Astrocyte (in vitro differentiated cells and primary cell): ENCODE data around the gene ELMO2. TPM values are rescaled to one million over a fixed set of nuclear protein-coding genes. Genes with fewer than 3 reads are reported as not detected.

Experiments used
- DNase-seq: peaks from one replicate; pipeline ENCODE4 v3.0.0-alpha.2; 2010; ENCODE audit warnings: low read depth
- FAIRE-seq: peaks from 2 replicates; lab custom pipeline; 2011; peaks lifted over from hg19 to GRCh38; lab: Jason Lieb, UNC
- H2AFZ ChIP-seq: 2 replicates; pipeline ENCODE4 v1.6.0; 2012; ENCODE audit warnings: low read depth, low read length, inconsistent platforms
- H3K27ac ChIP-seq: 2 replicates; pipeline ENCODE4 v1.5.1; 2011; ENCODE audit warnings: low read depth, low read length, inconsistent platforms
- H3K27me3 ChIP-seq: 2 replicates; pipeline ENCODE4 v1.6.0; 2011; ENCODE audit warnings: low read length, inconsistent platforms; ENCODE audit not compliant: insufficient read depth
- H3K36me3 ChIP-seq: 2 replicates; pipeline ENCODE4 v1.5.1; 2011; ENCODE audit warnings: low read length, inconsistent platforms; ENCODE audit not compliant: insufficient read depth
- H3K4me1 ChIP-seq: 2 replicates; pipeline ENCODE4 v1.5.1; 2011; ENCODE audit warnings: low read length, inconsistent platforms; ENCODE audit not compliant: insufficient read depth
- H3K4me2 ChIP-seq: 2 replicates; pipeline ENCODE4 v1.6.0; 2012; ENCODE audit warnings: low read length, inconsistent platforms
- H3K4me3 ChIP-seq: 2 replicates; pipeline ENCODE4 v1.5.1; 2011; ENCODE audit warnings: low read depth, mild to moderate bottlenecking, low read length, inconsistent platforms; ENCODE audit not compliant: insufficient read depth
- H3K79me2 ChIP-seq: 2 replicates; pipeline ENCODE4 v1.6.0; 2012; ENCODE audit warnings: mild to moderate bottlenecking, low read length, inconsistent platforms; ENCODE audit not compliant: insufficient read depth
- H3K9ac ChIP-seq: 2 replicates; pipeline ENCODE4 v1.6.0; 2012; ENCODE audit warnings: mild to moderate bottlenecking, low read length, inconsistent platforms
- H3K9me3 ChIP-seq: 2 replicates; pipeline ENCODE4 v1.5.1; 2012; ENCODE audit warnings: low read depth, mild to moderate bottlenecking, low read length, inconsistent platforms; ENCODE audit not compliant: insufficient read depth
- H4K20me1 ChIP-seq: 2 replicates; pipeline ENCODE4 v1.6.0; 2012; ENCODE audit warnings: low read length, inconsistent platforms; ENCODE audit not compliant: insufficient read depth
- H3K27ac Mint-ChIP-seq: one replicate; pipeline ENCODE4 v1.8.0; 2021; ENCODE audit warnings: mild to moderate bottlenecking, mixed read lengths; ENCODE audit not compliant: unreplicated experiment
- H3K27me3 Mint-ChIP-seq: one replicate; pipeline ENCODE4 v1.8.0; 2021; ENCODE audit warnings: low read depth, mixed read lengths; ENCODE audit not compliant: unreplicated experiment
- H3K36me3 Mint-ChIP-seq: one replicate; pipeline ENCODE4 v1.8.0; 2021; ENCODE audit warnings: low read depth, mixed read lengths; ENCODE audit not compliant: unreplicated experiment
- H3K4me1 Mint-ChIP-seq: one replicate; pipeline ENCODE4 v1.8.0; 2021; ENCODE audit warnings: low read depth, mixed read lengths; ENCODE audit not compliant: unreplicated experiment
- H3K4me3 Mint-ChIP-seq: one replicate; pipeline ENCODE4 v1.8.0; 2021; ENCODE audit warnings: mild to moderate bottlenecking, moderate library complexity, mixed read lengths; ENCODE audit not compliant: unreplicated experiment
- H3K9me3 Mint-ChIP-seq: one replicate; pipeline ENCODE4 v1.8.0; 2021; ENCODE audit warnings: mild to moderate bottlenecking, mixed read lengths; ENCODE audit not compliant: unreplicated experiment
- EZH2 ChIP-seq: IDR thresholded peaks from 2 replicates; pipeline ENCODE4 v1.6.1; 2012; ENCODE audit warnings: mild to moderate bottlenecking, low read length, inconsistent platforms; ENCODE audit not compliant: insufficient read depth
- total RNA-seq: library from RNA; stranded (reverse); gene quantifications from 2 replicates; pipeline ENCODE4 v1.2.1, GENCODE V29; 2021
- TF ChIP-seq, protein P1 (sequence below): IDR thresholded peaks from 2 replicates; pipeline ENCODE4 v1.5.1; 2011; ENCODE audit warnings: low read depth, mild to moderate bottlenecking, inconsistent platforms, low read length, moderate library complexity; ENCODE audit not compliant: insufficient read depth

Gene ELMO2
- total RNA-seq, 1 donor from 2014 or later: 53.4 TPM

GRCh38 chr20:46356195-46357029, 50.0 kb downstream of the ELMO2 start:
- no peak overlapping the region for H2AFZ ChIP-seq
- H3K4me3 Mint-ChIP-seq: no peak overlapping the region
- no peak overlapping the region for H3K27ac ChIP-seq
- peaks cover 14% of the 10 kb centered on the region for H3K79me2 ChIP-seq
- peaks cover 3% of the 10 kb centered on the region for H3K36me3 ChIP-seq
- no peak overlapping the region for H3K4me3 ChIP-seq
- H3K9me3 ChIP-seq: no peaks in the 10 kb centered on the region
- no peaks in the 10 kb centered on the region for H3K27me3 Mint-ChIP-seq
- H3K9me3 Mint-ChIP-seq: no peaks in the 10 kb centered on the region
- peaks cover 5% of the 10 kb centered on the region for H3K4me1 ChIP-seq
- H3K4me1 Mint-ChIP-seq: no peaks in the 10 kb centered on the region
- H4K20me1 ChIP-seq: peaks cover 43% of the 10 kb centered on the region
- H3K36me3 Mint-ChIP-seq: peaks cover 8% of the 10 kb centered on the region
- FAIRE-seq (no peak), DNase-seq (no peak)
- H3K27me3 ChIP-seq: no peaks in the 10 kb centered on the region
- H3K9ac ChIP-seq: no peak overlapping the region
- TF ChIP-seq, protein P1, sequence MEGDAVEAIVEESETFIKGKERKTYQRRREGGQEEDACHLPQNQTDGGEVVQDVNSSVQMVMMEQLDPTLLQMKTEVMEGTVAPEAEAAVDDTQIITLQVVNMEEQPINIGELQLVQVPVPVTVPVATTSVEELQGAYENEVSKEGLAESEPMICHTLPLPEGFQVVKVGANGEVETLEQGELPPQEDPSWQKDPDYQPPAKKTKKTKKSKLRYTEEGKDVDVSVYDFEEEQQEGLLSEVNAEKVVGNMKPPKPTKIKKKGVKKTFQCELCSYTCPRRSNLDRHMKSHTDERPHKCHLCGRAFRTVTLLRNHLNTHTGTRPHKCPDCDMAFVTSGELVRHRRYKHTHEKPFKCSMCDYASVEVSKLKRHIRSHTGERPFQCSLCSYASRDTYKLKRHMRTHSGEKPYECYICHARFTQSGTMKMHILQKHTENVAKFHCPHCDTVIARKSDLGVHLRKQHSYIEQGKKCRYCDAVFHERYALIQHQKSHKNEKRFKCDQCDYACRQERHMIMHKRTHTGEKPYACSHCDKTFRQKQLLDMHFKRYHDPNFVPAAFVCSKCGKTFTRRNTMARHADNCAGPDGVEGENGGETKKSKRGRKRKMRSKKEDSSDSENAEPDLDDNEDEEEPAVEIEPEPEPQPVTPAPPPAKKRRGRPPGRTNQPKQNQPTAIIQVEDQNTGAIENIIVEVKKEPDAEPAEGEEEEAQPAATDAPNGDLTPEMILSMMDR: no peak
- no peak for TF ChIP-seq EZH2
- H3K4me2 ChIP-seq: no peak overlapping the region
- H3K27ac Mint-ChIP-seq: no peak overlapping the region

GRCh38 chr20:46355778-46356177, 50.6 kb downstream of the ELMO2 start:
- H4K20me1 ChIP-seq: peaks cover 37% of the 10 kb centered on the region
- no peak overlapping the region for H3K27ac ChIP-seq
- H3K4me3 ChIP-seq: no peak overlapping the region
- no peaks in the 10 kb centered on the region for H3K9me3 Mint-ChIP-seq
- H3K36me3 ChIP-seq: peaks cover 3% of the 10 kb centered on the region
- no peak overlapping the region for H3K27ac Mint-ChIP-seq
- H3K27me3 ChIP-seq: no peaks in the 10 kb centered on the region
- peaks cover 8% of the 10 kb centered on the region for H3K36me3 Mint-ChIP-seq
- H3K9ac ChIP-seq: no peak overlapping the region
- peaks cover 11% of the 10 kb centered on the region for H3K4me1 ChIP-seq
- no peak overlapping the region for H3K4me3 Mint-ChIP-seq
- no peak overlapping the region for H2AFZ ChIP-seq
- H3K4me2 ChIP-seq: no peak overlapping the region
- FAIRE-seq (no peak), DNase-seq (no peak)
- H3K9me3 ChIP-seq: no peaks in the 10 kb centered on the region
- H3K79me2 ChIP-seq: peaks cover 8% of the 10 kb centered on the region
- TF ChIP-seq, protein P1: no peak
- TF ChIP-seq EZH2: no peak
- peaks cover 6% of the 10 kb centered on the region for H3K4me1 Mint-ChIP-seq
- no peaks in the 10 kb centered on the region for H3K27me3 Mint-ChIP-seq
